Mesendoderm (in vitro differentiated cells): ENCODE data around the gene THUMPD3.

Experiments
- DNase-seq: peaks from one replicate; pipeline ENCODE4 v3.0.0; 2013
- H2AK5ac ChIP-seq: 2 replicates; pipeline ENCODE4 v1.6.1; 2013; ENCODE audit warnings: low read length, inconsistent platforms
- H2BK120ac ChIP-seq: 2 replicates; pipeline ENCODE4 v1.6.1; 2013; ENCODE audit warnings: low read depth, mild to moderate bottlenecking, low read length, moderate library complexity, mixed read lengths
- H2BK15ac ChIP-seq: replicated peaks from 2 replicates; pipeline ENCODE4 v1.6.1; 2013; ENCODE audit warnings: low read depth, mild to moderate bottlenecking, moderate library complexity
- H2BK5ac ChIP-seq: 2 replicates; pipeline ENCODE4 v1.6.1; 2013; ENCODE audit warnings: low read length, inconsistent platforms
- H3K18ac ChIP-seq: 2 replicates; pipeline ENCODE4 v1.6.1; 2013; ENCODE audit warnings: mild to moderate bottlenecking, low read length, mixed read lengths
- H3K23ac ChIP-seq: one replicate; pipeline ENCODE4 v1.6.1; 2013; ENCODE audit warnings: low read length
- H3K27ac ChIP-seq: 2 replicates; pipeline ENCODE4 v1.5.1; 2013; ENCODE audit warnings: low read depth, mild to moderate bottlenecking, inconsistent platforms, low read length, moderate library complexity
- H3K27me3 ChIP-seq: 2 replicates; pipeline ENCODE4 v1.6.1; 2013; ENCODE audit warnings: low read length, control low read depth, mild to moderate bottlenecking, inconsistent platforms; ENCODE audit not compliant: insufficient read depth, poor library complexity
- H3K36me3 ChIP-seq: 2 replicates; pipeline ENCODE4 v1.6.1; 2013; ENCODE audit warnings: low read length, inconsistent platforms; ENCODE audit not compliant: control insufficient read depth, insufficient read depth
- H3K4ac ChIP-seq: one replicate; pipeline ENCODE4 v1.6.1; 2013; ENCODE audit warnings: low read depth, mild to moderate bottlenecking, low read length, moderate library complexity
- H3K4me1 ChIP-seq: 2 replicates; pipeline ENCODE4 v1.6.1; 2013; ENCODE audit warnings: low read depth, low read length, inconsistent platforms; ENCODE audit not compliant: control insufficient read depth
- H3K4me2 ChIP-seq: 2 replicates; pipeline ENCODE4 v1.6.1; 2013; ENCODE audit warnings: low read length
- H3K4me3 ChIP-seq: 2 replicates; pipeline ENCODE4 v1.5.1; 2013; ENCODE audit warnings: mild to moderate bottlenecking, low read length
- H3K56ac ChIP-seq: one replicate; pipeline ENCODE4 v1.6.1; 2013; ENCODE audit warnings: low read length
- H3K79me1 ChIP-seq: 2 replicates; pipeline ENCODE4 v1.6.1; 2013; ENCODE audit warnings: low read length, inconsistent platforms
- H3K79me2 ChIP-seq: 2 replicates; pipeline ENCODE4 v1.6.1; 2013; ENCODE audit warnings: mild to moderate bottlenecking, low read length; ENCODE audit not compliant: control insufficient read depth, insufficient read depth
- H3K9ac ChIP-seq: 2 replicates; pipeline ENCODE4 v1.6.1; 2013; ENCODE audit warnings: low read length, inconsistent platforms
- H4K5ac ChIP-seq: one replicate; pipeline ENCODE4 v1.6.1; 2013; ENCODE audit warnings: low read length
- H4K8ac ChIP-seq: one replicate; pipeline ENCODE4 v1.6.1; 2013; ENCODE audit warnings: low read depth, mild to moderate bottlenecking, control low read depth, low read length, moderate library complexity
- WGBS: extraction: QIAGEN DNeasy Blood & Tissue Kit; methylation state at CpG from one replicate; pipeline ENCODE4 v1.1.7; 2013; ENCODE audit warnings: low lambda C conversion rate, missing lambda C conversion rate; ENCODE audit not compliant: insufficient coverage; ENCODE audit errors: extremely low coverage; 5-methylcytosine and 5-hydroxymethylcytosine counted together

The THUMPD3 gene

DNA sequence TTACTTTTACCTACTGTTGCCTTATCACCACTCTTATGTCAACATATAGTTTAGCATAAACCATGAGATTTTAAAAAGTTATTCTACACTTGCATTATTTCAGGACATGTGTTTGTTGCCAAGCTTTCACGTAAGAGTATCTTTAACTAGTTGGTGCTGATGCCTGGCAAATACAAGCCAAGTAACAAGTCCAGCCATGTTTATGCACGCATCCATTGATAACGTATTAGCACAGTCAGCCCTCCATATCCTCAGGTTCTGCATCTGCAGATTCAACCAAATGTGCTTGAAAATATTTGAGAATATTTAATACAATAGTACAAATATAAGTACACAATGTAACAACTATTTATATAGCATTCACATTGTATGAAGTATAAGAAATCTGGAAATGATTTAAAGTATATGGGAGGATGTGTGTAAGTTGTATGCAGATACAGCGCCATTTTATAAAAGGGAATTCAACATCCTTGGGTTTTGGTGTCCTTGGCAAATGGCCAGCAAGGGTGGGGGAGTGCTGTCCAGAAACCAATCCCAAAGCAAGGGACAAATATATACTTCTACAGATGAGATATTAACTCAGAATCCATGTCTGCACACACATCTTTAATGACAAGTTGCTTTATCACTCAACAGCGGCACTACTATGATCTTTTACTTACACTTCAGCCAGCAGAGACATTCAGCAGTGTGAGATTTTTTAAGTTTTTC lies 25.9 kb downstream of the THUMPD3 start:
- H3K9ac ChIP-seq, result no peak overlapping the region
- H3K4ac ChIP-seq, result no peak overlapping the region
- H3K56ac ChIP-seq, result no peak overlapping the region
- WGBS, result no CpG with 5 or more reads among the region's 5 CpGs
- H3K36me3 ChIP-seq, result peaks cover 7% of the 10 kb centered on the region
- H4K5ac ChIP-seq, result no peak overlapping the region
- no peak overlapping the region for H2BK15ac ChIP-seq
- H2BK120ac ChIP-seq, result no peak overlapping the region
- H3K27ac ChIP-seq, result no peak overlapping the region
- H4K8ac ChIP-seq, result no peak overlapping the region
- H3K4me1 ChIP-seq, result no peaks in the 10 kb centered on the region
- no peak overlapping the region for H2BK5ac ChIP-seq
- no peak overlapping the region for H3K4me3 ChIP-seq
- DNase-seq, result no peak
- H3K23ac ChIP-seq, result no peak overlapping the region
- no peak overlapping the region for H2AK5ac ChIP-seq
- H3K27me3 ChIP-seq, result no peaks in the 10 kb centered on the region
- H3K79me1 ChIP-seq, result peaks cover 2% of the 10 kb centered on the region
- H3K4me2 ChIP-seq, result no peak overlapping the region
- peaks cover 36% of the 10 kb centered on the region for H3K79me2 ChIP-seq
- H3K18ac ChIP-seq, result no peak overlapping the region

DNA sequence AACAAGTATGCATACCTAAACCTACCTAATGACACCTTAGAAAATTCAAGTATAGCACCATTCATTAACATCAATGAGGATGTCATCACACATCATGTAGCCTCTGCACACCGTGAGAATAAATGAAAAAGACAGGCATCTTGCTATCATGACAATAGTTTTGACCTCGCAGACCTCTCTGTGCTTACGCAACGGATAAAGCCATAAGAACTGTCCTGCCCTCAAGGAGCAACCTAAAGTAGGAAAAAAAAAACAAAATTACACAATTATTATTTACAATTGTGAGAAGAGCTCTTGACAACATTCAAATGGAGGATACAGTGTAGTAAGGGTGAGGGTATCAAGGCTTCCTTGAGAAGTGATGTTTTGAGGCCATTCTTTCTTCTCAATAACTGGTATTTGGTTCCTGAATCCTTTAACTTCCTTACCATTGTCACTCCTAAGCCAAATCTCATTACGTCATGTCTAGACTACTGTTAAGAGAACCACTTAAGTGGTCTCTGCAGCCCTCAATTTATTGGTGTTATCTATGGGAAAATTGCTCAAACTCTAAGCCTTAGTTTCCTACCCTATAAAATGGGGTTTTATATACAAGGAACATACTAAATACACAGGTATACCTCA lies 27.5 kb downstream of the THUMPD3 start:
- no CpG with 5 or more reads among the region's 5 CpGs for WGBS

GRCh38 chr3:9392041-9392440 lies 29.2 kb downstream of the THUMPD3 start:
- Histone ChIP-seq H3K4me1 (peaks cover 7% of the 10 kb centered on the region), H3K9ac (no peak overlapping the region), H3K79me1 (peaks cover 2% of the 10 kb centered on the region), H3K36me3 (peaks cover 7% of the 10 kb centered on the region), H3K79me2 (peaks cover 59% of the 10 kb centered on the region), H3K4me3 (no peak overlapping the region), H3K4me2 (no peak overlapping the region), H2BK15ac (no peak overlapping the region), H4K8ac (no peak overlapping the region), H2BK120ac (no peak overlapping the region), H4K5ac (no peak overlapping the region), H3K27me3 (no peaks in the 10 kb centered on the region), H3K4ac (no peak overlapping the region), H2BK5ac (no peak overlapping the region), H3K56ac (no peak overlapping the region), H2AK5ac (no peak overlapping the region), H3K27ac (no peak overlapping the region), H3K18ac (no peak overlapping the region), H3K23ac (no peak overlapping the region)
- no peak for DNase-seq
- no CpG with 5 or more reads among the region's 1 CpG for WGBS

More for the DNA sequence above, 27.5 kb downstream of the THUMPD3 start:
- Histone ChIP-seq H3K79me2 (peaks cover 52% of the 10 kb centered on the region), H3K79me1 (peaks cover 2% of the 10 kb centered on the region), H3K4me1 (peaks cover 6% of the 10 kb centered on the region), H2BK120ac (no peak overlapping the region), H4K5ac (no peak overlapping the region), H3K23ac (no peak overlapping the region), H2BK15ac (no peak overlapping the region), H3K27ac (no peak overlapping the region), H4K8ac (no peak overlapping the region), H3K56ac (no peak overlapping the region), H3K4ac (no peak overlapping the region), H2AK5ac (no peak overlapping the region), H3K18ac (no peak overlapping the region), H3K9ac (no peak overlapping the region), H3K36me3 (peaks cover 7% of the 10 kb centered on the region), H3K4me2 (no peak overlapping the region), H3K4me3 (no peak overlapping the region), H3K27me3 (no peaks in the 10 kb centered on the region), H2BK5ac (no peak overlapping the region)
- DNase-seq, result no peak

- Histone ChIP-seq H3K18ac (peak overlapping the region; percentile 13), H3K27ac (peak overlapping the region; percentile 99), H3K9ac (peak overlapping the region; percentile 73), H3K56ac (peak overlapping the region; percentile 86), H2BK5ac (peak overlapping the region; percentile 3), H2AK5ac (peak overlapping the region; percentile 1), H2BK15ac (no peak overlapping the region), H3K4me1 (peaks cover 7% of the 10 kb centered on the region), H3K79me2 (peaks cover 80% of the 10 kb centered on the region), H3K36me3 (peaks cover 5% of the 10 kb centered on the region), H4K8ac (no peak overlapping the region), H3K4ac (peak overlapping the region; percentile 63), H3K23ac (no peak overlapping the region), H3K4me2 (peak overlapping the region; percentile 70), H4K5ac (no peak overlapping the region), H3K4me3 (peak overlapping the region; percentile 83), H2BK120ac (no peak overlapping the region), H3K27me3 (no peaks in the 10 kb centered on the region), H3K79me1 (peaks cover 2% of the 10 kb centered on the region)
- DNase-seq, result peak; percentile 39
- WGBS, result no CpG with 5 or more reads among the region's 15 CpGs
Observed at GRCh38 chr3:9395570-9396300, 32.9 kb downstream of the THUMPD3 start.

GRCh38 chr3:9396301-9396631 lies 33.4 kb downstream of the THUMPD3 start:
- peaks cover 7% of the 10 kb centered on the region for H3K4me1 ChIP-seq
- peak; percentile 99 for DNase-seq
- no CpG with 5 or more reads among the region's 25 CpGs for WGBS

More at GRCh38 chr3:9396301-9396631, 33.4 kb downstream of the THUMPD3 start:
- no peak overlapping the region for H2BK15ac ChIP-seq
- H3K18ac ChIP-seq, result peak overlapping the region; percentile 13
- H3K9ac ChIP-seq, result peak overlapping the region; percentile 73
- H3K4me3 ChIP-seq, result peak overlapping the region; percentile 83
- H3K79me2 ChIP-seq, result peaks cover 78% of the 10 kb centered on the region
- no peak overlapping the region for H4K8ac ChIP-seq
- H3K4me2 ChIP-seq, result no peak overlapping the region
- peak overlapping the region; percentile 99 for H3K27ac ChIP-seq
- peak overlapping the region; percentile 49 for H3K4ac ChIP-seq
- no peak overlapping the region for H2BK120ac ChIP-seq
- H2AK5ac ChIP-seq, result no peak overlapping the region
- H2BK5ac ChIP-seq, result no peak overlapping the region
- no peaks in the 10 kb centered on the region for H3K27me3 ChIP-seq
- peaks cover 3% of the 10 kb centered on the region for H3K36me3 ChIP-seq
- no peak overlapping the region for H4K5ac ChIP-seq
- no peaks in the 10 kb centered on the region for H3K79me1 ChIP-seq
- H3K23ac ChIP-seq, result no peak overlapping the region
- peak overlapping the region; percentile 86 for H3K56ac ChIP-seq
